IPS-NIHi7 (cell line): ENCODE results near the gene MFAP2.

Experiments used
- DNase-seq: peaks from one replicate; pipeline ENCODE4 v3.0.0; 2012; ENCODE audit warnings: mixed read lengths; ENCODE audit errors: extremely low spot score

The MFAP2 gene, protein sequence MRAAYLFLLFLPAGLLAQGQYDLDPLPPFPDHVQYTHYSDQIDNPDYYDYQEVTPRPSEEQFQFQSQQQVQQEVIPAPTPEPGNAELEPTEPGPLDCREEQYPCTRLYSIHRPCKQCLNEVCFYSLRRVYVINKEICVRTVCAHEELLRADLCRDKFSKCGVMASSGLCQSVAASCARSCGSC

DNA sequence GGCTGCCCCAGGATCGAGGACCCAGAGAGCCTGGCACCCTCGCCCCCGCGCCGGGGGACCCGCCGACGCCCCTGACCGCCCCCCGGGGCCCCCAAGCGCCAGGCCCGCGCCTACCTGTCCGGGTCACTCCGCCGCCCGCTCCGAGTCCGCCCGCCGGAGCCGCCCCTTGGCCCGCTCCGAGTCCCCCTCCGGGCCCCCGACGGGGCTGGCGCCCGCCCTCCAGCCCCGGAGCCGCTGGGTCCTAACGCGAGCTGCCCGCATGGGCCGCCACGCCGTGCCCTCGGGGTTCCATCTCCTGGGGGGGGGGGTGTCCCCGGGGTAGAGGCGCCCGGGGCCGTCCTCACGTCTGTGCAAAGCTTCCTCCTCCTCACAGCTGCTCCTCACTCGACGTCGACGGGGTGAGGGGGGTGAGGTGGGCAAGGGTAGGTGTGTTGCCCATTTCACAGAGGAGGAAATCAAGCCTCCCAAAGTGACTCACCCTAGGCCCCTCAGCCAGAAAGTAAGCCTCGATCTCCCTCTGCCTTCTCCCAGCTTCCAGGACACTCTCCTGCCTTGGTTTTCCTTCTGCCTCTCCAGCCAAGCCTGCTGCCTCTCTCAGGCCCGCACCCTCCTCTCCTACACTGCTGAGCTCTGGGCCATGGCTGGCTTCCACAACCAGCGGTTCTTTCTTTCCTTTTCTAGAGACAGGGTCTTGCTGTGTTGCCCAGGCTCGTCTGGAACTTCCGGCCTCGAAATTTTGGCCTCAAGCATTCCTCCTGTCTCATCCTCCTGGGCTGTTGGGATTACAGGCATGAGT lies at the start of gene MFAP2:
TSS of gene MFAP2 (minus strand) at position 148 of the 796 bp plus-strand sequence. CDS start 2,347 bp downstream, outside the sequence.
- peak; percentile 82 for DNase-seq

DNA sequence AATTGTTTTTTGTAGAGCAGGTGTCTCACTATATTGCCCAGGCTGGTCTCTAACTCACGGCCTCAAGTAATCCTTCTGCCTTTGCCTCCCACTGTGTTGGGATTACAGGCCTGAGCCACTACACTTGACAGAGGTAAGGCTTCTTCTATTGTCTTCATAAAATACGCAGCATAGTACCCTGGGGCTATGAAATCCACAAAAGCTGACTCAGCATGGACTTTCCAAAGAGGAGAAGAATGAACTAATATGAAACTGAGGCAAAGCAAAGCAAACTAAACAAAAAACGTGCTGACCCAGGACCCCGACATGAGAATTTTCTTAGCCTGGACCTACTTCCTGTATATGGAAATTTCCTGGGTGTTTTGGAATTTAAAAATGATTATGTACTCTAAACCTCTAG lies 49.8 kb upstream of the MFAP2 start:
- no peak for DNase-seq

DNA sequence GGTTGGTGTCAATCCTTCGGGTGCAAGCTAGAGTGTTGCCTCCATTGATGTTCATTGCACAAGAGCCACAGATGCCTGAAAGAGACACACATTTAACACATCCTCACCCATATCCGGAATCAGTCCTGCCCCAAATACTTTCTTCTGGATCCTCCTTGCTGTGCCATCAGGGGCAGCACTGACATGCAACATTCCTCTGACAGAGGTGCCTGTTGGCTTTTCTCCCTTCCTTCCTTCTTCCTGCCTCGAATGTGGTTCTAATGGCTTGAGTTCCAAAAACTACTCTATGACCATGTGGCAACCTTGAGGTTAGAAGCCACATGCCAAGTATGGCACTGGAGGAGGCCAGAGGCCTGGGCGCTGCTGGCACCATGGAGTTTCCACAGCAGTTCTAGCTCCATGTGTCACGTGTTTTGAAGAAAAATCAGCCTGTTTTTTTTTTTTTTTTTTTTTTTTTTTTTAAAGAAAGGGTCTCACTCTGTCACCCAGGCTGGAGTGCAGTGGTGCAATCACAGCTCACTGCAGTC lies 48.3 kb upstream of the MFAP2 start:
- no peak for DNase-seq

DNA sequence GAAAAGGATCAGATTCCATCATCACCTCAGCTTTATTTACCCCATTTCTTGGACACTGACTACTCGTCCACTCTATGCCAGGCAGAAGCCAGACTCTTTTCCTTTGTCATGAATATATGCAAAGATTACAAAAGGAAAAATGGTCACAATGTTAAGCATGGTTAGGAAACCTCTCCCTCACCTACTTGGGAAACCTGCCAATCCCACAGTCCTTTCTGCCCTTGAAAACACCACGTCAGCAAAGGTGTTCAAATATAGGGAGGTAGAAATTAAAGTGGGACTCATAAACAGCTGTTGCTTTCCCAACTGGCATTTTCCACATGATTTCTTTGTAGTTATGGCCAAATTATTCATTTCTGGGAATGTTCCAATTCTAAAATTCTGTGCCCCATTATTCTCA lies 47.5 kb upstream of the MFAP2 start:
- DNase-seq: no peak

DNA sequence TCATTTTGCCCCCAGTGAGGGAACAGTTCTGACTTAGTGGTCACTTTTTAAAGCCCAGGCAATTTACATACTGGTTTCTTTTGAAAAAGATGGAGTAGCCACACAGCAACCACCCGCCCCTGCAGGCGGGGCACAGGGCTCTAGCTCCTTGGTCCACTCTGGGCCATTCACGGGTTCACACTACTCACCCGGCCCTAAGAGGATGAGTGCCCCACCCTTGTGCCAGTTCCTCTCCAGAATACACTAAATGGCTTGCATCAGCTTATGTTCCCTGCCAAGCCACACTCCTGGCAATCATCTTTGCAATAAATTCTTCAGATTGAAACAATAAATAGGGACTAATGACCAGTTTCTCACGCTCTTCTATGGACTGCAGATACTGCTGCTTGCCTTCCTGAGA lies 47.0 kb upstream of the MFAP2 start:
- DNase-seq: no peak

DNA sequence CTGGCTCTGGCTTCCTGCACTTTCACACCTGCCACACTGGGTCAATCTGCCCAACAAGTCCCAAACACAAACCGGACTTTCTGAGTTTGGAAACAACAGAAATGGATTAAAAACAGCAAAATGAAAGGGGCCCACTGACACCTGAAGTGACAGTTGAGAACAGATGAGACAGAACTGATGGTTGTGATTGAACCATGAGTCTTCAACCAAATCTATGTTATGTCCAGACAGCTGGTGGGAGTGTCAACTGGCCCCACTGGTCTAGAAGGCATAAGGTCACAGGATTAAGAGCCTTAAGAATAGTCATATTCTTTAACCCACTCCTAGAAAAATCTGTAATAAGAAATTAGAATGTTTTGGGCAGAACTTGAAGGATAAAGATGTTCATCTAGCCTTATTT lies 44.3 kb upstream of the MFAP2 start:
- DNase-seq: no peak

DNA sequence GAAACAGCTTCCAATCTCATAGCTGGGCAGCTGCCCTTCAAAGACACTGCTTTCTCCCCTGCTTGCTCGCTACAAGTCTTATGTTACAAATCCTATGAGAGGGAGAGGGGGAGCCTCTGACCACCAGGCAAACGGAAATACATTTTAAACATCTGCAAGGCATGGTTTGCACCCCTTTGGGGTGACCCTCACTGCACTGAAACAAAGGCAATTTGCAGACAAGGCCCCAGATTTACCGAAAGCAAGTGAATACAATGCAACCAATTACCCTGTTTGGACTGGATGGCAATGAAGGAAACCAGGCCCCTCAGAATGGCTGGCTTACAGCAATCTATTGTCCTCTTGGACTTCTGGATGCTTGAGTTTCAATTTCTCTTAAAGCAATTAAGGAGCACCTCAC lies 43.2 kb upstream of the MFAP2 start:
- DNase-seq: no peak

DNA sequence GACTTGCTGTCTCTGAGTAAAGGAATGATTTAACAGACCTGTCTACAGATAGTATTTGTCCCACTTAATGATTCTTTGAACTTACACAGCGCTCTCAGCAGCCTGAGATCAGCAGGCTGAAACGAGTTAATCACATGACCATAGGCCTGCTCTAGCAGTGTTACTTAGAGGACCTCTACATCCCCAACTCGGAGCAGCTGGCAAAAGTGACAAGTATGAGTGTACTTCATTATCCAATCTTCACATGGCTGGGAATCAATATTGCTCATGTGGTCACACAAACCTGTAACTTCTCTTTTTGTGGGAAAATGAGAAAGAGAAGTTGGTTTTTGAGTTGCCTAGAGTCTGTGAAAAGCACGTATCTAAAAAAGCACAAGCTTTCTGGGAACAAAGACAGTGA lies 42.7 kb upstream of the MFAP2 start:
- no peak for DNase-seq

DNA sequence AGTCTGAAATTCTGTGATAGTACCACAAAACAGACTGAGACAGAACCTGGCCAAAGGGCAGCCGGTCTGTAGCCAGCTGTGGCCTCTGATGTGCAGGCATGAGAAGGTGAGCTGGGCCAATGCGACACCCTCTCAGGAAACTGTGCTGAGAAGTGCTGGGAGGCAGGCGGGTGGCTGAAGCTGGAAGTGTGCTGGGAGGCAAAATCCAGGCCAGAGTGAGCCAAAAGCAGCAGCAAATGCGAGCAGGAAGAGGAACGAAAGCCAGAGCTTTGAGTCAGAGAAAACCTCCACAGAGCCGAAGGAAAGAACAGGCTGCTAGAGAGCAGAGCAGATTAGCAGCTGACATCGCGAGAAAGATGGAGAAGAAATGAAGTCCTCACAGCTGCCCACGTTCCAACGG lies 41.5 kb upstream of the MFAP2 start:
- DNase-seq: no peak

DNA sequence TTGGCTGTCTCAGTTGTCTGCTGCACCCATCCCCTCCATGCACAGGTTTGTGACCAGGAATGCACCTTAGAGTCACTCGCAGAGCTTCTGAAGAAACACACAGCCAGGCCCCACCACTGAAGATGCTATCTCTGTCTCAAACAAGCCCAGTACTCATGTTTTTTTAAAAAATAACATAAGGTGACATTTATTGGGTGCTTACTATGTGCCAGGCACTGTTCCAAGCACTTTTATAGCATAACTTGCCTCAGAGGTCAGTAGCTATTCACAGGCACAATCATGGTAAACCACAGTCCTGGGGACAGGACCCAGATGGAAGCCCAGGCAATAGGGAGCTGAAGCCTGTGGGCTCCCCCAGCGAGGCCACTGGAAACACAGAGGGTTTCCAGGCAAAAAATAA lies 40.1 kb upstream of the MFAP2 start:
- no peak for DNase-seq

DNA sequence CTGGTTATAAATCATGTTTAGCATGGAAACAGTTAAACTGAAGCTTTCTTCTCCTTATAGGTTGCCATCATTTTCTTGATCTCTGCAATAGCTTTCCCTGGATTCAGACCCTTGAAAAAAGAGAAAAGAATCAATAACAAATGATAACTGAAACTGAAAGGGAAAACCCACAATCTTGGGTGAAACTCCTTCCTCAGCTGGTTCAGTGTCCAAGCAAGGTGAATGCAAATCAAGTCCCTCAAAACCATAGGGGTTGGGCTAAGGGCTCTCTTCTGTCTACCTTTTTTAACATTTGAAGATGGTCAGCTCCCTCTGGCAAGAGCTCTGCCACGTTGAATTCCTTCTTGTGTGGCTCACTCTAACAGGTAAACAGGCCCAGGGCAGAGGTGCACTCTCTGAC lies 38.4 kb upstream of the MFAP2 start:
- DNase-seq: no peak

DNA sequence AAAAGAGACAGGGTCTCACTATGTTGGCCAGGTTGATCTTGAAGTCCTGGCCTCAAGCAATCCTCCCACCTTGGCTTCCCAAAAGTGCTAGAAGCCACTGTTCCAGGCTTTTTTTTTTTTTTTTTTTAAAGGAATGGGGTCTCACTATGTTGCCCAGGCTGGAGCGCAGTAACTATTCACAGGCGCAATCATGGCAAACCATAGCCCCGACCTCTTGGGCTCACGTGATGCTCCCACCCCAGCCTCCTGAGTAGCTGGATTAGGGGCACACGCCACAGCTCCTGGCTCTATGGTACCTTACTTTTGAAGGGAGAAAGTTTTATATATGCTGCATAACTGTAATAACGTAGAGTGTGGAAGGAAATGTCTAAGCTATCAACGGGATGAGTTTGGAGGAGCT lies 37.0 kb upstream of the MFAP2 start:
- DNase-seq: no peak

DNA sequence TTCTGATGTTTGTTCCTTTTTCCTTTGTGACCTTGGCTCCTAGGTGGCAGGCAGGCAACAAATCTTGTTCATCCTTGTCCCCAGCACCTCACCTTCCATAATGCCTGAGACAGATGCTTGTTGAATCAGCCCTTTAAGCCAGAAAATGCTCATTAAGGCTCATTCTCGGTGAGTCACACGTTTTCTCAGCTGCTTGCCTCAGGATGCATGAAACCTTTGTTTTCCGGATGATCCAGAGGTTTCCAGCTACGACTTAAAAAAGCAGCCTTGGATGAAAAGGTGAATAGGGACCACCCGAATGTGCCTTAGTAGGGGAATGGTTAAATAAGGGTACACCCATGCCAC lies 35.9 kb upstream of the MFAP2 start:
- DNase-seq: no peak

DNA sequence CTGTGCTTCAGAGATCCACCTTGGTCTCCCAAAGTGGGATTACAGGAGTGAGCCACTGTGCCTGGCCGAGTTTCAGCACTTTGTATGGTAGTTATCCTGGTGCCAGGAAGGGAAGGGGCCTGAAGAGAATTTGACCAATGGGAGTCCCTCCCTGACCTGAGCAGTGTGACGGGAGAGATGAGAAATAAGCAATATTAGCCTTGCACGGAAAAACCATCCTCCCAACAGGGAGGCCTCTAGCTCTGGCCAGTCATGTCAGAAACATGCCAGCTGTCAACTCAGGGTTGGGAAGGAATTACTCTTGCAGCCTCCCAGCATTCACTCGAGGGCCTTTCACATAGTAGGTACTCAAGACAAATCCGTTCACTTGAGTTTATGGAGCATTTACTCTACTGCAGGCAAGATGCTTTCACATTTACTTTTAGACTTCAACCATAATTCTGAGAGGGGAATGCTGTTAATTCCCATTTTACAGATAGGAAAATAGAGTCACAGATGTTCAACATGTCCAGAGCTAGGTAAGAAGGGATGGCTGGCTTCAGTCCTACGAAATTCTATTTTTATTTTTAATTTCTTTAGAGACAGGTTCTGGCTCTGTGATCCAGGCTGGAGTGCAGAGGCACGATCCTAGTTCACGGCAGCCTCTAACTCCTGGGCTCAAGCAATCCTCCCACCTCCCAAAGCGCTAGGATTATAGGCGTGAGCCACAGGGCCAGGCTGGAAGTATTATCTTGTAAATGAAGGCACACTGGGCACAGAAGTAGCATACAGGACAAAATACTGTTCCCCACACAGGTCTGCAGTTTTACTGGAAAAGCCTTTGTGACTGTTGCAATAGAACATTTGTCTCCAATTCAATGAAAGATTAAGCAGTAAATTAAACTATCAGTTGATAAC lies 34.5 kb upstream of the MFAP2 start:
- no peak for DNase-seq

DNA sequence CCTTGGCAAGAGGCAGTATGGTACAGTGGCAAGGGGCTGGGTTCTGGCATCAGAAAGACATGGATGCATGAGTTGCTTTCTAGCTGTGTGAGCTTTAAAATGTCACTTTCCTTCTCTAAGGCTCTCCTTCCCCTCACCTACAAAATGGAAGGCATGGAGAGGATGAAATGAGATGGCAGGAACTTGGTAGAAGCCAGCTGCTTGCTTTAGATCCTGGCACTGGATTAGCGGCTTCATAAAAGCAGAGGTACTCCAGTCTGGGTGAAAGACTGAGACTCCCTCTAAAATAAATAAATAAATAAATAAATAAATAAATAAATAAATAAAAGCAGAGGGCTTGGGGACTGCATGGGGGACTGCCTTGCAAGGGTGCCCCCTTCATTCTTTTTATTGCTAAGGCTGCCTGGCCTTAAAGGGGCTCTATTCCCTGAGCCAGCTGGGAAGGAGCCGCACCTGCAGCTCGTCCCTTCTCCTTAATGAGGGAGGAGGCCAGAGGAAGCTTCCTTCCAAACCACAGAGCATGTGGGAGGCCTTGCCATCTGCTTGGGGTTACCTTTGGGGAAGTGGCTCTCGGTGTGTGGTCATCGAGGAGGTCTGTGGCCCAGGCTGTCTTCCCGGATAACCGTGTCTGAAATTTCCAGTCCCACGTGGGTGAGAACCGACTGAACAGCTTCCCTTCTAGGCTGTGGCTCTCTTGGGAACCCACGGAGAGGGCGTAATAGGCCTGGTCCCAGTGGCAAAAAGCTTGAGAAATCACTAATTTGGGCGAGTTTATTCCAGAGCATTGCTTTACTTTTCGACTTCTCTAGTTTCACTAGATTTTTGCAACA lies 33.3 kb upstream of the MFAP2 start:
- DNase-seq: no peak

DNA sequence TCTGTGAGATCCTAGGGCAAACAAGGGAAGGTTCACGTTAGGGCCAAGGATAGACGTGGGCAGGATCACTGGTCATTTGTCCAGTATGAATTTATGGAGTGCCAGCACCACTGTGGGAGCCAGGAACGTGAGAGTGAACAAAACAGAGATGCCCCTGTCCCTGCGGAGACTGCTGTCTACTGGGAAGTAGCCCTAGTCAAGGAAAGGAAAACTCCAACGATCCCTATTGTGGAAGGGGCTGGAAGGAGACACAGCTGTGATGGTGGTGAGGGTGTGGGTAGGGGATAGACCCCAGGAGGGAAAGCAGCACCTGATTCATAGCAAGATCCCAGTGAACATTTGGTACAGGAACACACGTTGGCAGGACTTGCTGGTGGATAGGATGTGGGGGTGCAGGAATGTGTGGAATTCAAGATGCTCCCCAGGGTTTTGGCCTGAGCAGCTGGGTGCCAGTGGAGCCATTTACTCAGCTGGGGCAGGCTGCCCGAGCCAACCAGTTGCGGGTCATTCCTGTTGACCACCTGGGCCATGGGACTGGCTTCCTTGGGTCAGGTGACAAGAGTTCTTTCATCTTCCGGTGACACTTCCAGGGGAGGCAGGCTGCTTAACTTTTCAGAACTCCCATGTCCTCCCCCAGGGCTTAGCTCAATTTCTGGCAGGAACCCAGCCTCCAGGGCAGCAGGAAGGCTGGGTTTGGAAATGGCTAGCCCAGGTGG lies 32.5 kb upstream of the MFAP2 start:
- DNase-seq: no peak

DNA sequence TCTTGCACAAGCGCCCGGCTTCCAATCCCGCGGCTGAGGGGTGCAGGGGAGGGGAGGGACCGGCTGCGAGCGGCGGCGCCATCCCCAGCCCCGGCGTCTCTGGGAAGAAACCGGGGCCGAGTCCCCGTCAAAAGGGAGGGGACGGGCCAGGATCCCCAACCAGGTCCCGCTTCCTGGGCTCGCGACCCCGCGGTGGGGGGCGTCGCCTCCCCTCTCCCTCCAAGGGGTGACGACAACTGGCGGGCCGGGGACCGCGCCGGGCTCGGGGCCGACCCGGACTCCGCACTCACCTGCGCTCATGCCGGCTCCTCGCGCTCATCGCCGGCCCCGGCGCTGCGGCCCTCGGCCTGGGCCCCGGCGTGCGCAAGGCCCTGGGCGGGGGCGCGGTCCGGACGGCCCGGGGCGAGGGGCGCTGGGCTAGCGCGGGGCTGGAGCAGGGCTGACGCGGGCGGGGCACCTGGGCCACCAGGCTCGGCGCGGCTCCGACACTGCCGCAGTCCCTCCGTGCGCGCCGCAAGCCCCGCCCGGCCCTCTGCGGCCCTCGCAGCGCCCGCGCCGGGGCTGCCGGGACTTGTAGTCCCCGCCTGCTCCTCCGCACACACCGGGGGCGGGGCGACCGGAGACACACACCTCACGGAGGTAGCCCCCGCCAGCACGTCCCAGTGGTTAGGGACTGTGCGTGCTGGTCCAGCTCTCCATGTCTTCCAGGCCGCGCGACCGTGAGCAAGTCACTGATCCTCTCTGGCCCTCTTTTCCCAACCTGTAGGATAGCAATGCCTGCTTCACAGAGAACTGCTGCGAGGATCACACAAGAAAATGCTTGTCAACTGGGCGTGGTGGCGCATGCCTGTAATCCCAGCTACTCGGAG lies 31.3 kb upstream of the MFAP2 start, which contains the start of gene ATP13A2:
TSS of gene ATP13A2 (minus strand) at position 490 of the 869 bp plus-strand sequence. CDS start at position 300, 190 bp downstream.
- peak; percentile 93 for DNase-seq

DNA sequence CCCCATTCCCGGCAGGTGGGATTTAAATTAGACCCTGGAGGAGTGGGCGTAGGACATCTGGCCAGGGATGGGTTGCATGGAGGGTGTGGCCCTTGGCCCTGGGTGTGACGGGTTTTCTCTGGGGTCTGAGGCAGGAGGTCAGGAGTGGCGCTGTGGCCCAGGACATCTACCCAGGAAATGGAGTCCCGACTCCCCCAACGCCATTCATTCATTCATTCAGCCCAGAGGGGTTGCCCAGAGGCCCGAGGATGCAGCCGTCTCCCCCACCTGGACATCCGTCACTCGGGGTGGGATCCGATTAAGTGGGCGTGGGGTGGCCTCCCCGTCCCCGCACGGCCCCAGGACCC lies 30.6 kb upstream of the MFAP2 start:
- no peak for DNase-seq

DNA sequence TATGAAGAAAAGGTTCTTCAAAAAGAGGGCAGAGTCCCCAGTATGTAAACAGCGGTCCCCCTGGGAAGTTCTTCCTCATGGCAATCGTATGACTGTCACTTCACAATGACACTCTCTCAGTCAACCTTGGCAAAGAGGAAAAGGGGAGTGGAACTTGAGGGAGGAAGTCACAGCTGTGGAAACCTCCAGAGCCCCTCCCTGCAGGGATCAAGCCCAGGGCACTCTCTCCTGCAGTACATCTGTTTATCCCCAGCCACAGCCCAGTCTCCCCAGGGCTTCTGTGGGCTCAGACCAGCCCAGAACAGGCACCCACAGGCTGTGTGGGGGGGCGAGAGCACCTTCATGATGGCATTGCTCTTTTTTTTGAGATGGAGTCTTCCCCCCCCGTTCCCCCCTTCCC lies 29.3 kb upstream of the MFAP2 start:
- DNase-seq: no peak
